ENCODE data around the gene KMO. TPM values are rescaled to one million over a fixed set of nuclear protein-coding genes. Genes with fewer than 3 reads are reported as not detected.

The KMO gene
- total and polyA plus RNA-seq, 2 of the 4 experiments (the other 2 are of a cell fraction): not detected

GRCh38 chr1:241531195-241532161, 700 bp upstream of the KMO start:
- H3K56ac ChIP-seq (ENCODE audit: extremely low read depth, insufficient read depth, low read length): no peak overlapping the region
- H3K18ac ChIP-seq (ENCODE audit: low read depth, low read length): no peak overlapping the region
- dilution Hi-C loops (cut with HindIII; ENCODE audit: low sequenced_read_pairs, unreplicated experiment) (no loop called here), in situ Hi-C loops (cut with MboI; ENCODE audit: low sequenced_read_pairs) (loop anchor here (25.0 kb wide), 1 partner anchor 456 kb away; the partner anchor contains the start of gene MAP1LC3C), intact Hi-C loops (cut with micrococcal nuclease) (loop anchor here (1.0 to 10.0 kb wide), 7 partner anchors 79 to 1793 kb away; partner anchors contain the start of gene MAP1LC3C)
- ChIA-PET POLR2A (ENCODE audit: unreplicated experiment) (no interaction called here), CTCF (interaction anchor here (0.7 to 1.3 kb wide), 3 partner anchors 29 to 467 kb away, joined by 3 to 6 read pairs (median 3); partner anchors contain the start of gene MAP1LC3C)
- H3K4me3 ChIP-seq (ENCODE audit: insufficient read depth, low read depth, low read length): peak overlapping the region; percentile 42
- no peak overlapping the region for H2AK5ac ChIP-seq (ENCODE audit: low read depth, low read length)
- no peak overlapping the region for H2AFZ ChIP-seq (replicated peaks; ENCODE audit: low read length, poor library complexity)
- H3K27ac ChIP-seq (ENCODE audit: insufficient read depth, low read length): peak overlapping the region; percentile 9; the same call in 1 of the 2 replicates
- ATAC-seq (ENCODE audit: low read depth): peak; percentile 93
- H4K20me1 ChIP-seq (ENCODE audit: insufficient read depth, low read length): no peaks in the 10 kb centered on the region
- H3K14ac ChIP-seq (replicated peaks; ENCODE audit: low read depth, low read length): no peak overlapping the region
- no peak overlapping the region for H4K5ac ChIP-seq (ENCODE audit: low read depth, low read length)
- H2BK5ac ChIP-seq (ENCODE audit: low read depth, low read length, poor library complexity, severe bottlenecking): peak overlapping the region; percentile 25
- DNase-seq: peak; percentile 78
- no peaks in the 10 kb centered on the region for H3K4me1 ChIP-seq (ENCODE audit: control insufficient read depth, insufficient read depth, low read length)
- H3K4me2 ChIP-seq (ENCODE audit: low read depth, low read length): peak overlapping the region; percentile 88
- no peaks in the 10 kb centered on the region for H3K9me1 ChIP-seq (ENCODE audit: insufficient read depth, low read length)
- H4K91ac ChIP-seq (ENCODE audit: insufficient read depth, low read depth, low read length): no peak overlapping the region
- 0 out of 2 replicates have a peak overlapping the region, but pooled peaks have one; percentile 32 for H2BK120ac ChIP-seq (ENCODE audit: low read depth, low read length)
- H3K36me3 ChIP-seq (ENCODE audit: control insufficient read depth, insufficient read depth, low read length): no peaks in the 10 kb centered on the region
- H3K9me3 ChIP-seq (ENCODE audit: control insufficient read depth, insufficient read depth, low read length): no peaks in the 10 kb centered on the region
- H3K9ac ChIP-seq (ENCODE audit: low read depth, low read length): peak overlapping the region; percentile 67
- WGBS, 2 experiments (ENCODE audit: extremely low coverage in 2 of 2, insufficient read length in 1 of 2): no CpG with 5 or more reads among the region's 11 CpGs
- H3K4ac ChIP-seq (ENCODE audit: low read depth, low read length): no peak overlapping the region
- no peak overlapping the region for H2BK20ac ChIP-seq (ENCODE audit: low read depth, low read length)
- peaks cover 9% of the 10 kb centered on the region for H3K27me3 ChIP-seq (ENCODE audit: control insufficient read depth, insufficient read depth, low read length)
- no peak overlapping the region; the same call in 1 of the 2 replicates for H3K23ac ChIP-seq (ENCODE audit: low read depth, low read length)
- H2BK15ac ChIP-seq (ENCODE audit: low read depth, low read length): no peak overlapping the region
- no peaks in the 10 kb centered on the region for H3K79me1 ChIP-seq (ENCODE audit: low read depth in 1 of 2, low read length in 2 of 2)
- peak overlapping the region; percentile 24 to 72; a peak in 3 of 4 replicates for H4K8ac ChIP-seq (ENCODE audit: low read depth in 2 of 2, low read length in 2 of 2)
- H2AK9ac ChIP-seq (replicated peaks; ENCODE audit: low read depth, low read length, poor library complexity): no peak overlapping the region
- no TSS peak for BruUV-seq (replicated peaks)
- TF ChIP-seq CHD1 (IDR thresholded peaks at IDR 0.05; ENCODE audit: low read depth, low read length) (no peak), CEBPB (IDR thresholded peaks at IDR 0.05; ENCODE audit: low read depth, low read length) (peak; percentile 17; the same call in 1 of the 2 replicates), POLR2A (IDR thresholded peaks at IDR 0.05; ENCODE audit: low read depth, low read length) (no peak), RAD21 (IDR thresholded peaks at IDR 0.05; ENCODE audit: low read length) (peak; percentile 80), BHLHE40 (IDR thresholded peaks at IDR 0.05; ENCODE audit: low read depth, low read length) (no peak), RCOR1 (IDR thresholded peaks at IDR 0.05; ENCODE audit: insufficient replicate concordance, low read length) (no peak), NFE2L2 (IDR thresholded peaks at IDR 0.05; ENCODE audit: low read depth, low read length) (no peak), MAFK (IDR thresholded peaks at IDR 0.05; ENCODE audit: low read depth, low read length) (no peak), CTCF (conservative IDR thresholded peaks at IDR 0.05; ENCODE audit: low read depth, low read length) (peak; percentile 75), MXI1 (IDR thresholded peaks at IDR 0.05; ENCODE audit: borderline replicate concordance, low read depth, low read length) (no peak), MAZ (IDR thresholded peaks at IDR 0.05; ENCODE audit: borderline replicate concordance, low read depth, low read length) (no peak), RFX5 (IDR thresholded peaks at IDR 0.05; ENCODE audit: low read depth, low read length) (no peak), SMC3 (IDR thresholded peaks at IDR 0.05; ENCODE audit: low read depth, low read length) (peak; percentile 62), ELK1 (IDR thresholded peaks at IDR 0.05; ENCODE audit: borderline replicate concordance, low read depth, low read length) (no peak)

All from IMR-90 (cell line).